CD4-positive, alpha-beta memory T cell (primary cell): Measurements from ENCODE around the gene DCTN5. TPM values are rescaled to one million over a fixed set of nuclear protein-coding genes. Genes with fewer than 3 reads are reported as not detected.

Source experiments
- CTCF ChIA-PET: fragments of 350-600 bp; sonication (Branson Sonifier 250); formaldehyde crosslinking; loops from one replicate; lab custom pipeline; 2021; ENCODE audit warnings: inconsistent platforms; ENCODE audit not compliant: partially characterized antibody; lab: Charles Lee
- POLR2A ChIA-PET: fragments of 350-600 bp; sonication (Branson Sonifier 250); formaldehyde crosslinking; loops from one replicate; lab custom pipeline; 2021; ENCODE audit not compliant: partially characterized antibody; lab: Charles Lee
- DNase-seq, 5 donors: peaks; one replicate each; pipeline versions ENCODE4 v3.0.0 to v3.0.0-alpha.2; 2020 to 2022; ENCODE audit warnings: mixed read lengths in 1 of 5
- H3K27ac ChIP-seq: one replicate; pipeline ENCODE4 v1.7.0; 2013; ENCODE audit warnings: low read depth, low read length
- H3K27me3 ChIP-seq: 2 replicates; pipeline ENCODE4 v1.7.0; 2013; ENCODE audit warnings: mild to moderate bottlenecking, low read length, moderate library complexity; ENCODE audit not compliant: insufficient read depth
- H3K36me3 ChIP-seq: 2 replicates; pipeline ENCODE4 v1.7.0; 2013; ENCODE audit warnings: mild to moderate bottlenecking, low read length, moderate library complexity; ENCODE audit not compliant: insufficient read depth
- H3K4me1 ChIP-seq: 2 replicates; pipeline ENCODE4 v1.7.0; 2013; ENCODE audit warnings: mild to moderate bottlenecking, low read length, moderate library complexity; ENCODE audit not compliant: insufficient read depth
- H3K4me3 ChIP-seq, 2 donors: one replicate each; pipeline ENCODE4 v1.7.0; 2013; ENCODE audit warnings: low read length in 2 of 2, mild to moderate bottlenecking in 1 of 2
- H3K9me3 ChIP-seq, 2 donors: one replicate each; pipeline ENCODE4 v1.7.0; 2013; ENCODE audit warnings: low read length in 2 of 2, control low read depth in 1 of 2; ENCODE audit not compliant: control insufficient read depth in 1 of 2
- H3K27ac Mint-ChIP-seq, 7 donors: one replicate each; pipeline ENCODE4 v1.8.0; 2020 to 2021; ENCODE audit warnings: mixed read lengths in 7 of 7, mild to moderate bottlenecking in 6 of 7, inconsistent platforms in 3 of 7, moderate library complexity in 3 of 7
- H3K27me3 Mint-ChIP-seq, 2 donors: one replicate each; pipeline ENCODE4 v1.8.0; 2020 to 2021; ENCODE audit warnings: mixed read lengths in 2 of 2
- H3K36me3 Mint-ChIP-seq, 2 donors: one replicate each; pipeline ENCODE4 v1.8.0; 2020 to 2021; ENCODE audit warnings: mixed read lengths in 2 of 2, inconsistent platforms in 1 of 2, mild to moderate bottlenecking in 1 of 2
- H3K4me1 Mint-ChIP-seq, 4 donors: one replicate each; pipeline ENCODE4 v1.8.0; 2020 to 2021; ENCODE audit warnings: mixed read lengths in 4 of 4, mild to moderate bottlenecking in 1 of 4
- H3K4me3 Mint-ChIP-seq, 8 donors: one replicate each; pipeline ENCODE4 v1.8.0; 2020 to 2021; ENCODE audit warnings: mixed read lengths in 8 of 8, mild to moderate bottlenecking in 7 of 8, moderate library complexity in 6 of 8, inconsistent platforms in 3 of 8
- H3K9me3 Mint-ChIP-seq, 8 donors: one replicate each; pipeline ENCODE4 v1.8.0; 2020 to 2021; ENCODE audit warnings: mixed read lengths in 8 of 8, mild to moderate bottlenecking in 5 of 8, inconsistent platforms in 3 of 8, moderate library complexity in 1 of 8
- intact Hi-C: fragments of 100-400 bp; cut with micrococcal nuclease; formaldehyde crosslinking; loops from one replicate; pipeline ENCODE4 v1.15.1; 2023
- polyA plus RNA-seq, 2 donors: library from polyadenylated mRNA; unstranded; fragments of 300-500 nt; fragmentation: Illumina TruSeq; gene quantifications; one replicate each; pipeline ENCODE4 v1.2.3, GENCODE V29; 2021
- total RNA-seq, 2 experiments: library from RNA; stranded (reverse); gene quantifications; one replicate each; pipeline ENCODE4 v1.2.3, GENCODE V29; 2021

DCTN5 gene
- total and polyA plus RNA-seq, 4 experiments from 2014 or later: 55.8 to 60.2 (median 57.7) TPM

GRCh38 chr16:23673971-23674614 is 32.8 kb downstream of the DCTN5 start:
- H3K27ac Mint-ChIP-seq: no peak overlapping the region
- H3K36me3 ChIP-seq: peaks cover 2% of the 10 kb centered on the region
- H3K4me1 Mint-ChIP-seq: peaks cover 3 to 27% (median 12%) of the 10 kb centered on the region in 4 donors
- intact Hi-C loops: no loop called here
- no peak overlapping the region for H3K4me3 ChIP-seq
- H3K27ac ChIP-seq: no peak overlapping the region
- no peak for DNase-seq
- H3K4me3 Mint-ChIP-seq: no peak overlapping the region
- H3K27me3 ChIP-seq: no peaks in the 10 kb centered on the region
- H3K9me3 ChIP-seq: no peaks in the 10 kb centered on the region
- H3K9me3 Mint-ChIP-seq: no peaks in the 10 kb centered on the region
- H3K36me3 Mint-ChIP-seq: peaks cover 22% of the 10 kb centered on the region in 2 donors
- no peaks in the 10 kb centered on the region for H3K27me3 Mint-ChIP-seq
- POLR2A ChIA-PET: no interaction called here
- CTCF ChIA-PET: no interaction called here
- peaks cover 7% of the 10 kb centered on the region for H3K4me1 ChIP-seq

- intact Hi-C loops: loop anchor here (5.0 kb wide), 1 partner anchor 825 kb away; no protein-coding TSS in a partner anchor
- H3K9me3 Mint-ChIP-seq: peaks cover 0 to 2% (median 0%) of the 10 kb centered on the region in 8 donors
- no peaks in the 10 kb centered on the region for H3K9me3 ChIP-seq
- DNase-seq: no peak
- H3K36me3 Mint-ChIP-seq: peaks cover 4 to 10% of the 10 kb centered on the region in 2 donors
- H3K4me3 Mint-ChIP-seq: peak overlapping the region in 5 of 8 donors; percentile 29 to 89 (median 84)
- H3K4me1 ChIP-seq: peaks cover 17% of the 10 kb centered on the region
- no peaks in the 10 kb centered on the region for H3K36me3 ChIP-seq
- peaks cover 7 to 28% (median 20%) of the 10 kb centered on the region in 4 donors for H3K4me1 Mint-ChIP-seq
- H3K27me3 ChIP-seq: no peaks in the 10 kb centered on the region
- H3K27ac Mint-ChIP-seq: peak overlapping the region in 3 of 7 donors; percentile 26 to 70 (median 65)
- POLR2A ChIA-PET: no interaction called here
- H3K27me3 Mint-ChIP-seq: no peaks in the 10 kb centered on the region
- CTCF ChIA-PET: interaction anchor here (1.0 to 1.7 kb wide), 5 partner anchors 9 to 80 kb away, joined by 3 to 6 read pairs (median 5); no protein-coding TSS in a partner anchor
- H3K27ac ChIP-seq: no peak overlapping the region
- no peak overlapping the region for H3K4me3 ChIP-seq
These were observed 35.7 kb downstream of the DCTN5 start for GRCh38 chr16:23676924-23677480.

- no peaks in the 10 kb centered on the region for H3K27me3 ChIP-seq
- peaks cover 7% of the 10 kb centered on the region for H3K36me3 ChIP-seq
- H3K4me3 Mint-ChIP-seq: peak within 1 kb of the TSS; percentile 78 to 89 (median 85)
These were observed 37.4 kb downstream of the DCTN5 start, which contains the start of gene PLK1 for GRCh38 chr16:23678430-23679273. PLK1 (plus strand) TSS chr16:23678889; CDS start chr16:23678933, 44 bp downstream.

GRCh38 chr16:23679274-23679985 is 38.2 kb downstream of the DCTN5 start:
- Histone ChIP-seq H3K27ac (no peak overlapping the region), H3K4me1 (peaks cover 17% of the 10 kb centered on the region), H3K4me3 (peak overlapping the region; percentile 49 to 70), H3K9me3 (no peaks in the 10 kb centered on the region), H3K27me3 (no peaks in the 10 kb centered on the region), H3K36me3 (peaks cover 14% of the 10 kb centered on the region)
- Mint-ChIP-seq H3K36me3 (peaks cover 9 to 18% of the 10 kb centered on the region in 2 donors), H3K4me1 (peaks cover 8 to 28% (median 20%) of the 10 kb centered on the region in 4 donors), H3K4me3 (peak overlapping the region; percentile 71 to 89 (median 83)), H3K27me3 (no peaks in the 10 kb centered on the region), H3K27ac (peak overlapping the region in 3 of 7 donors; percentile 46 to 59 (median 47)), H3K9me3 (peaks cover 0 to 2% (median 0%) of the 10 kb centered on the region in 8 donors)
- DNase-seq: no peak
- POLR2A ChIA-PET: interaction anchor here (1.4 kb wide), 1 partner anchor 37 kb away, joined by 4 read pairs; no protein-coding TSS in a partner anchor
- intact Hi-C loops: loop anchor here (5.0 kb wide), 1 partner anchor 823 kb away; no protein-coding TSS in a partner anchor
- CTCF ChIA-PET: interaction anchor here (1.0 kb wide), 1 partner anchor 48 kb away, joined by 3 read pairs; no protein-coding TSS in a partner anchor

More at GRCh38 chr16:23678430-23679273, 37.4 kb downstream of the DCTN5 start, which contains the start of gene PLK1:
- Histone ChIP-seq H3K4me1 (peaks cover 17% of the 10 kb centered on the region), H3K27ac (no peak within 1 kb of the TSS), H3K4me3 (peak within 1 kb of the TSS; percentile 70 to 81), H3K9me3 (no peaks in the 10 kb centered on the region)
- ChIA-PET CTCF (interaction anchor here (0.6 to 1.1 kb wide), 6 partner anchors 10 to 826 kb away, joined by 3 to 6 read pairs (median 3); no protein-coding TSS in a partner anchor), POLR2A (interaction anchor here (1.4 kb wide), 1 partner anchor 36 kb away, joined by 4 read pairs; no protein-coding TSS in a partner anchor)
- Mint-ChIP-seq H3K4me1 (peaks cover 8 to 28% (median 20%) of the 10 kb centered on the region in 4 donors), H3K27ac (peak within 1 kb of the TSS in 6 of 7 donors; percentile 46 to 84 (median 66)), H3K27me3 (no peaks in the 10 kb centered on the region), H3K36me3 (peaks cover 6 to 15% of the 10 kb centered on the region in 2 donors), H3K9me3 (peaks cover 0 to 2% (median 0%) of the 10 kb centered on the region in 8 donors)
- intact Hi-C loops: loop anchor here (5.0 kb wide), 1 partner anchor 824 kb away; no protein-coding TSS in a partner anchor
- peak; percentile 63 to 72 (median 67) for DNase-seq

- CTCF ChIA-PET: interaction anchor here (1.0 kb wide), 1 partner anchor 48 kb away, joined by 3 read pairs; no protein-coding TSS in a partner anchor
- H3K27me3 Mint-ChIP-seq: no peaks in the 10 kb centered on the region
- DNase-seq: no peak
- H3K4me3 Mint-ChIP-seq: peak overlapping the region in 6 of 8 donors; percentile 2 to 89 (median 38)
- Histone ChIP-seq H3K4me1 (peaks cover 17% of the 10 kb centered on the region), H3K27me3 (no peaks in the 10 kb centered on the region), H3K4me3 (no peak overlapping the region), H3K9me3 (no peaks in the 10 kb centered on the region), H3K36me3 (peaks cover 14% of the 10 kb centered on the region), H3K27ac (no peak overlapping the region)
- intact Hi-C loops: loop anchor here (5.0 kb wide), 1 partner anchor 822 kb away; no protein-coding TSS in a partner anchor
- peaks cover 0 to 2% (median 0%) of the 10 kb centered on the region in 8 donors for H3K9me3 Mint-ChIP-seq
- peaks cover 8 to 28% (median 20%) of the 10 kb centered on the region in 4 donors for H3K4me1 Mint-ChIP-seq
- peaks cover 9 to 18% of the 10 kb centered on the region in 2 donors for H3K36me3 Mint-ChIP-seq
- POLR2A ChIA-PET: no interaction called here
- H3K27ac Mint-ChIP-seq: peak overlapping the region in 1 of 7 donors; percentile 48
These were observed 38.7 kb downstream of the DCTN5 start for GRCh38 chr16:23679986-23680336.

GRCh38 chr16:23682181-23682580 is 40.9 kb downstream of the DCTN5 start:
- no peak overlapping the region for H3K27ac Mint-ChIP-seq

More at GRCh38 chr16:23682181-23682580, 40.9 kb downstream of the DCTN5 start:
- H3K27me3 Mint-ChIP-seq: no peaks in the 10 kb centered on the region
- H3K9me3 Mint-ChIP-seq: peaks cover 0 to 2% (median 0%) of the 10 kb centered on the region in 8 donors
- peaks cover 8 to 26% (median 18%) of the 10 kb centered on the region in 4 donors for H3K4me1 Mint-ChIP-seq
- H3K4me1 ChIP-seq: peaks cover 17% of the 10 kb centered on the region
- intact Hi-C loops: no loop called here
- H3K36me3 Mint-ChIP-seq: peaks cover 19 to 25% of the 10 kb centered on the region in 2 donors
- H3K4me3 ChIP-seq: no peak overlapping the region
- ChIA-PET CTCF (no interaction called here), POLR2A (no interaction called here)
- no peaks in the 10 kb centered on the region for H3K9me3 ChIP-seq
- H3K27me3 ChIP-seq: no peaks in the 10 kb centered on the region
- no peak overlapping the region for H3K4me3 Mint-ChIP-seq
- DNase-seq: no peak
- H3K27ac ChIP-seq: no peak overlapping the region
- peaks cover 14% of the 10 kb centered on the region for H3K36me3 ChIP-seq
